BLaER1 (cell line): ENCODE measurements around the gene NADK.

Source experiments
- H3K27ac ChIP-seq: shearing (Covaris generic); formaldehyde crosslinking; 2 replicates; pipeline ENCODE4 v1.8.1; 2022
- H3K27me3 ChIP-seq: shearing (Covaris generic); formaldehyde crosslinking; 2 replicates; pipeline ENCODE4 v1.8.1; 2022
- H3K36me3 ChIP-seq: shearing (Covaris generic); formaldehyde crosslinking; 2 replicates; pipeline ENCODE4 v1.8.1; 2022
- H3K4me1 ChIP-seq: shearing (Covaris generic); formaldehyde crosslinking; 2 replicates; pipeline ENCODE4 v1.8.1; 2022
- H3K4me2 ChIP-seq: shearing (Covaris generic); formaldehyde crosslinking; 2 replicates; pipeline ENCODE4 v1.8.1; 2022
- H3K4me3 ChIP-seq: shearing (Covaris generic); formaldehyde crosslinking; 2 replicates; pipeline ENCODE4 v1.8.1; 2022
- H3K9ac ChIP-seq: shearing (Covaris generic); formaldehyde crosslinking; 2 replicates; pipeline ENCODE4 v1.8.1; 2022
- H3K9me3 ChIP-seq: shearing (Covaris generic); formaldehyde crosslinking; 2 replicates; pipeline ENCODE4 v1.8.1; 2022
- H4K20me1 ChIP-seq: shearing (Covaris generic); formaldehyde crosslinking; 2 replicates; pipeline ENCODE4 v1.8.1; 2022
- Cebpa-rat ChIP-seq: shearing (Covaris generic); IDR thresholded peaks from 2 replicates; pipeline ENCODE4 v1.8.1; 2022

Gene NADK

GRCh38 chr1:1758692-1759455 lies 19.4 kb downstream of the NADK start:
- Histone ChIP-seq H3K9me3 (no peaks in the 10 kb centered on the region), H3K27me3 (no peaks in the 10 kb centered on the region), H3K27ac (peak overlapping the region; percentile 38), H3K4me2 (peak overlapping the region; percentile 51), H3K4me1 (peaks cover 46% of the 10 kb centered on the region), H3K9ac (0 out of 2 replicates have a peak overlapping the region, but pooled peaks have one; percentile 38), H4K20me1 (peaks cover 87% of the 10 kb centered on the region), H3K36me3 (peaks cover 100% of the 10 kb centered on the region), H3K4me3 (no peak overlapping the region)
- TF ChIP-seq Cebpa-rat, result no peak

- no peak for TF ChIP-seq Cebpa-rat
- H3K36me3 ChIP-seq, result peaks cover 100% of the 10 kb centered on the region
- H3K4me3 ChIP-seq, result no peak overlapping the region
- peaks cover 87% of the 10 kb centered on the region for H4K20me1 ChIP-seq
- peak overlapping the region; percentile 30 for H3K27ac ChIP-seq
- no peak overlapping the region for H3K4me2 ChIP-seq
- peaks cover 44% of the 10 kb centered on the region for H3K4me1 ChIP-seq
- H3K9me3 ChIP-seq, result no peaks in the 10 kb centered on the region
- H3K27me3 ChIP-seq, result no peaks in the 10 kb centered on the region
- H3K9ac ChIP-seq, result peak overlapping the region; percentile 29; the same call in 1 of the 2 replicates
Observed at GRCh38 chr1:1758059-1758621, 20.1 kb downstream of the NADK start.

GRCh38 chr1:1757422-1758058 lies 20.7 kb downstream of the NADK start:
- Histone ChIP-seq H3K4me1 (peaks cover 44% of the 10 kb centered on the region), H3K9me3 (no peaks in the 10 kb centered on the region), H3K27ac (peak overlapping the region; percentile 30; the same call in 1 of the 2 replicates), H3K9ac (peak overlapping the region; percentile 29; the same call in 1 of the 2 replicates), H3K36me3 (peaks cover 100% of the 10 kb centered on the region), H4K20me1 (peaks cover 81% of the 10 kb centered on the region), H3K4me3 (no peak overlapping the region), H3K4me2 (no peak overlapping the region), H3K27me3 (no peaks in the 10 kb centered on the region)
- no peak for TF ChIP-seq Cebpa-rat

- TF ChIP-seq Cebpa-rat, result no peak
- peaks cover 99% of the 10 kb centered on the region for H3K36me3 ChIP-seq
Observed at GRCh38 chr1:1756661-1757421, 21.4 kb downstream of the NADK start.

GRCh38 chr1:1755852-1756251 lies 22.4 kb downstream of the NADK start:
- no peak overlapping the region for H3K27ac ChIP-seq
- no peaks in the 10 kb centered on the region for H3K9me3 ChIP-seq
- no peak overlapping the region for H3K4me2 ChIP-seq
- peaks cover 31% of the 10 kb centered on the region for H3K4me1 ChIP-seq
- TF ChIP-seq Cebpa-rat, result no peak
- peaks cover 64% of the 10 kb centered on the region for H4K20me1 ChIP-seq
- H3K9ac ChIP-seq, result no peak overlapping the region
- H3K4me3 ChIP-seq, result no peak overlapping the region
- H3K27me3 ChIP-seq, result no peaks in the 10 kb centered on the region
- peaks cover 89% of the 10 kb centered on the region for H3K36me3 ChIP-seq

More at GRCh38 chr1:1756661-1757421, 21.4 kb downstream of the NADK start:
- Histone ChIP-seq H3K4me2 (no peak overlapping the region), H3K9ac (no peak overlapping the region), H3K4me1 (peaks cover 41% of the 10 kb centered on the region), H3K4me3 (no peak overlapping the region), H3K27ac (no peak overlapping the region), H3K9me3 (no peaks in the 10 kb centered on the region), H3K27me3 (no peaks in the 10 kb centered on the region), H4K20me1 (peaks cover 74% of the 10 kb centered on the region)

GRCh38 chr1:1755426-1755825 lies 22.8 kb downstream of the NADK start:
- no peak overlapping the region for H3K4me2 ChIP-seq
- no peak overlapping the region for H3K4me3 ChIP-seq
- peaks cover 26% of the 10 kb centered on the region for H3K4me1 ChIP-seq
- no peaks in the 10 kb centered on the region for H3K27me3 ChIP-seq
- H4K20me1 ChIP-seq, result peaks cover 59% of the 10 kb centered on the region
- TF ChIP-seq Cebpa-rat, result no peak
- no peaks in the 10 kb centered on the region for H3K9me3 ChIP-seq
- H3K36me3 ChIP-seq, result peaks cover 85% of the 10 kb centered on the region
- no peak overlapping the region for H3K27ac ChIP-seq
- H3K9ac ChIP-seq, result no peak overlapping the region

GRCh38 chr1:1754051-1754815 lies 24.0 kb downstream of the NADK start:
- H3K4me1 ChIP-seq, result peaks cover 15% of the 10 kb centered on the region
- H3K9me3 ChIP-seq, result no peaks in the 10 kb centered on the region
- H3K4me3 ChIP-seq, result no peak overlapping the region
- no peak for TF ChIP-seq Cebpa-rat
- H3K27me3 ChIP-seq, result no peaks in the 10 kb centered on the region
- H3K27ac ChIP-seq, result no peak overlapping the region
- no peak overlapping the region for H3K4me2 ChIP-seq
- H4K20me1 ChIP-seq, result peaks cover 47% of the 10 kb centered on the region
- peaks cover 73% of the 10 kb centered on the region for H3K36me3 ChIP-seq
- H3K9ac ChIP-seq, result no peak overlapping the region

- Histone ChIP-seq H3K36me3 (peaks cover 66% of the 10 kb centered on the region), H4K20me1 (peaks cover 41% of the 10 kb centered on the region), H3K27me3 (no peaks in the 10 kb centered on the region), H3K4me2 (no peak overlapping the region), H3K4me3 (no peak overlapping the region), H3K9me3 (no peaks in the 10 kb centered on the region), H3K4me1 (peaks cover 15% of the 10 kb centered on the region), H3K27ac (no peak overlapping the region), H3K9ac (no peak overlapping the region)
- no peak for TF ChIP-seq Cebpa-rat
Observed at GRCh38 chr1:1753607-1754005, 24.7 kb downstream of the NADK start.
